HepG2 (cell line): ENCODE measurements around the gene SLC22A5. TPM values are rescaled to one million over a fixed set of nuclear protein-coding genes. Genes with fewer than 3 reads are reported as not detected.

Experiments used
- ATM ChIP-seq: fragments of 450-650 bp; IDR thresholded peaks from 2 replicates; pipeline ENCODE4 v1.7.1; 2017; ENCODE audit warnings: mild to moderate bottlenecking, borderline replicate concordance
- FOXO1 ChIP-seq: sonication (generic); formaldehyde crosslinking; IDR thresholded peaks from 2 replicates; pipeline ENCODE4 v1.4.0; 2020; ENCODE audit warnings: missing genetic modification reagents
- GTF3A ChIP-seq: sonication (generic); formaldehyde crosslinking; conservative IDR thresholded peaks from 2 replicates; pipeline ENCODE4 v1.4.0; 2020; ENCODE audit warnings: mild to moderate bottlenecking, missing genetic modification reagents
- MBD4 ChIP-seq: IDR thresholded peaks from 2 replicates; pipeline ENCODE4 v1.6.1; 2012; ENCODE audit warnings: low read length, inconsistent platforms, borderline replicate concordance
- MXD3 ChIP-seq: IDR thresholded peaks from 2 replicates; pipeline ENCODE4 v1.6.1; 2016; ENCODE audit warnings: mild to moderate bottlenecking, missing biosample characterization, missing genetic modification reagents
- NPAS2 ChIP-seq: sonication (generic); formaldehyde crosslinking; IDR thresholded peaks from 2 replicates; pipeline ENCODE4 v1.8.0; 2022; ENCODE audit warnings: mild to moderate bottlenecking, missing genetic modification reagents, borderline replicate concordance
- SIN3A ChIP-seq: IDR thresholded peaks from 2 replicates; pipeline ENCODE4 v1.6.1; 2011; ENCODE audit warnings: low read depth, mild to moderate bottlenecking, control low read depth, low read length, borderline replicate concordance
- SMAD3 ChIP-seq: sonication (generic); formaldehyde crosslinking; IDR thresholded peaks from 2 replicates; pipeline ENCODE4 v1.4.0; 2020; ENCODE audit warnings: missing genetic modification reagents
- SP1 ChIP-seq, 2 experiments: fragments of 450-650 bp in 1 of 2; sonication (generic) in 1 of 2; formaldehyde crosslinking in 1 of 2; IDR thresholded peaks; 2 replicates each; pipeline versions ENCODE4 v1.4.0 to v1.6.1; 2016 to 2020; ENCODE audit warnings: missing genetic modification reagents in 1 of 2
- SRY ChIP-seq: sonication (generic); formaldehyde crosslinking; IDR thresholded peaks from 2 replicates; pipeline ENCODE4 v1.8.0; 2022; ENCODE audit warnings: mild to moderate bottlenecking, missing genetic modification reagents
- SYNCRIP ChIP-seq: fragments of 200-400 bp; formaldehyde crosslinking; IDR thresholded peaks from 2 replicates; pipeline ENCODE4 v1.6.1; 2018; ENCODE audit warnings: mild to moderate bottlenecking, low read depth, low read length; ENCODE audit not compliant: insufficient read depth
- TEAD3 ChIP-seq: optimal IDR thresholded peaks from 2 replicates; pipeline ENCODE3; 2016; ENCODE audit warnings: borderline replicate concordance
- XRCC5 ChIP-seq: fragments of 200-400 bp; formaldehyde crosslinking; optimal IDR thresholded peaks from 2 replicates; pipeline ENCODE3; 2017; ENCODE audit warnings: mild to moderate bottlenecking, low read length
- ZFX ChIP-seq: sonication (generic); formaldehyde crosslinking; IDR thresholded peaks from 2 replicates; pipeline ENCODE4 v1.4.0; 2020; ENCODE audit warnings: mild to moderate bottlenecking, low read depth, missing genetic modification reagents, moderate library complexity
- ZMAT3 ChIP-seq: sonication (generic); formaldehyde crosslinking; conservative IDR thresholded peaks from 2 replicates; pipeline ENCODE4 v1.7.0; 2021; ENCODE audit warnings: missing genetic modification reagents
- ZNF34 ChIP-seq: sonication (generic); formaldehyde crosslinking; IDR thresholded peaks from 2 replicates; pipeline ENCODE4 v1.4.0; 2020; ENCODE audit warnings: mild to moderate bottlenecking, missing genetic modification reagents, borderline replicate concordance
- ZNF530 ChIP-seq: sonication (generic); formaldehyde crosslinking; IDR thresholded peaks from 2 replicates; pipeline ENCODE4 v1.5.0; 2020; ENCODE audit warnings: low read depth, mild to moderate bottlenecking, missing genetic modification reagents
- ZNF574 ChIP-seq: sonication (generic); formaldehyde crosslinking; IDR thresholded peaks from 2 replicates; pipeline ENCODE4 v1.4.0; 2020; ENCODE audit warnings: missing genetic modification reagents
- ZNF589 ChIP-seq: sonication (generic); formaldehyde crosslinking; conservative IDR thresholded peaks from 2 replicates; pipeline ENCODE4 v1.8.0; 2022; ENCODE audit warnings: mild to moderate bottlenecking, moderate library complexity, missing genetic modification reagents
- ZNF781 ChIP-seq: sonication (generic); formaldehyde crosslinking; IDR thresholded peaks from 2 replicates; pipeline ENCODE4 v1.5.1; 2020; ENCODE audit warnings: borderline replicate concordance, mild to moderate bottlenecking, missing genetic modification reagents; ENCODE audit errors: not compliant biosample characterization
- polyA plus RNA-seq, 8 experiments: library from polyadenylated mRNA; depleted of rRNA in 3 of 8; stranded (reverse) in 7 of 8; unstranded in 1 of 8; fragments of >200 nt; fragmentation: Illumina TruSeq in 4 of 8; extraction: Trizol in 4 of 8; gene quantifications; 2 replicates each; pipeline versions ENCODE4 v1.2.1 to v1.2.3, GENCODE V29; 2011 to 2016; ENCODE audit warnings: low read depth in 4 of 8, missing spikeins in 1 of 8, mixed read lengths in 1 of 8; ENCODE audit not compliant: insufficient read depth in 1 of 8
- total RNA-seq, 5 experiments: library from RNA; depleted of rRNA; stranded (reverse); fragments of >200 nt; fragmentation: Illumina TruSeq; extraction: Trizol; gene quantifications; 2 replicates each; pipeline ENCODE4 v1.2.3, GENCODE V29; 2016; ENCODE audit warnings: low read depth in 1 of 5
- TF ChIP-seq, protein P1 (sequence below): sonication (generic); formaldehyde crosslinking; IDR thresholded peaks from 2 replicates; pipeline ENCODE4 v1.5.0; 2020; ENCODE audit warnings: missing genetic modification reagents
- TF ChIP-seq, protein P2 (sequence below): sonication (generic); formaldehyde crosslinking; IDR thresholded peaks from 2 replicates; pipeline ENCODE4 v1.8.0; 2022; ENCODE audit warnings: missing genetic modification reagents, low read depth, mild to moderate bottlenecking, borderline replicate concordance
- TF ChIP-seq, protein P3 (sequence below): sonication (generic); formaldehyde crosslinking; IDR thresholded peaks from 2 replicates; pipeline ENCODE4 v1.5.1; 2020; ENCODE audit warnings: missing genetic modification reagents, mild to moderate bottlenecking, borderline replicate concordance

SLC22A5 gene
- total and polyA plus RNA-seq, 2 of the 13 experiments (the other 11 are each of a cell fraction or from before 2014, with no cell fraction given), result 7.1 to 15.1 TPM

- no peak for TF ChIP-seq ZNF574 (CRISPR knock-in tag)
- TF ChIP-seq SP1 (IDR thresholded peaks at IDR 0.05), result no peak
- TF ChIP-seq SP1 (CRISPR knock-in tag; IDR thresholded peaks at IDR 0.05), result no peak
- TF ChIP-seq XRCC5, result peak; percentile 85
- TF ChIP-seq GTF3A (CRISPR knock-in tag), result no peak
- TF ChIP-seq, protein P1, sequence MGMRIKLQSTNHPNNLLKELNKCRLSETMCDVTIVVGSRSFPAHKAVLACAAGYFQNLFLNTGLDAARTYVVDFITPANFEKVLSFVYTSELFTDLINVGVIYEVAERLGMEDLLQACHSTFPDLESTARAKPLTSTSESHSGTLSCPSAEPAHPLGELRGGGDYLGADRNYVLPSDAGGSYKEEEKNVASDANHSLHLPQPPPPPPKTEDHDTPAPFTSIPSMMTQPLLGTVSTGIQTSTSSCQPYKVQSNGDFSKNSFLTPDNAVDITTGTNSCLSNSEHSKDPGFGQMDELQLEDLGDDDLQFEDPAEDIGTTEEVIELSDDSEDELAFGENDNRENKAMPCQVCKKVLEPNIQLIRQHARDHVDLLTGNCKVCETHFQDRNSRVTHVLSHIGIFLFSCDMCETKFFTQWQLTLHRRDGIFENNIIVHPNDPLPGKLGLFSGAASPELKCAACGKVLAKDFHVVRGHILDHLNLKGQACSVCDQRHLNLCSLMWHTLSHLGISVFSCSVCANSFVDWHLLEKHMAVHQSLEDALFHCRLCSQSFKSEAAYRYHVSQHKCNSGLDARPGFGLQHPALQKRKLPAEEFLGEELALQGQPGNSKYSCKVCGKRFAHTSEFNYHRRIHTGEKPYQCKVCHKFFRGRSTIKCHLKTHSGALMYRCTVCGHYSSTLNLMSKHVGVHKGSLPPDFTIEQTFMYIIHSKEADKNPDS (CRISPR knock-in tag), result no peak
- no peak for TF ChIP-seq NPAS2 (CRISPR knock-in tag)
- TF ChIP-seq MXD3 (CRISPR knock-in tag), result no peak
- TF ChIP-seq ZMAT3 (CRISPR knock-in tag), result no peak
- TF ChIP-seq ATM, result no peak
- no peak for TF ChIP-seq TEAD3 (CRISPR knock-in tag)
- TF ChIP-seq ZNF781 (CRISPR knock-in tag), result no peak
- TF ChIP-seq, protein P2, sequence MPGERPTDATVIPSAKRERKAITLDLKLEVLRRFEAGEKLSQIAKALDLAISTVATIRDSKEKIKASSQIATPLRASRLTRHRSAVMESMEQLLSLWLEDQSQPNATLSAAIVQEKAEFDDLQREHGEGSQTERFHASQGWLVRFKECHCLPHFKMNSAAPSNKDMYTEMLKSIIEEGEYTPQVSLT (CRISPR knock-in tag), result no peak
- TF ChIP-seq ZNF530 (CRISPR knock-in tag), result no peak
- no peak for TF ChIP-seq MBD4
- no peak for TF ChIP-seq ZNF589
- no peak for TF ChIP-seq FOXO1 (CRISPR knock-in tag)
- TF ChIP-seq SYNCRIP, result no peak
- peak; percentile 67; the same call in 1 of the 2 replicates for TF ChIP-seq ZFX (CRISPR knock-in tag)
- TF ChIP-seq ZNF34 (CRISPR knock-in tag), result no peak
- no peak for TF ChIP-seq SIN3A
- TF ChIP-seq, protein P3, sequence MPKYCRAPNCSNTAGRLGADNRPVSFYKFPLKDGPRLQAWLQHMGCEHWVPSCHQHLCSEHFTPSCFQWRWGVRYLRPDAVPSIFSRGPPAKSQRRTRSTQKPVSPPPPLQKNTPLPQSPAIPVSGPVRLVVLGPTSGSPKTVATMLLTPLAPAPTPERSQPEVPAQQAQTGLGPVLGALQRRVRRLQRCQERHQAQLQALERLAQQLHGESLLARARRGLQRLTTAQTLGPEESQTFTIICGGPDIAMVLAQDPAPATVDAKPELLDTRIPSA (CRISPR knock-in tag), result no peak
- no peak for TF ChIP-seq SMAD3 (CRISPR knock-in tag)
- no peak for TF ChIP-seq SRY (CRISPR knock-in tag)
Measured at GRCh38 chr5:132321109-132321721, 48.3 kb upstream of the SLC22A5 start (continued).
